Pancreas (tissue), 10 donors: Measurements from ENCODE around the gene CCDC82. TPM values are rescaled to one million over a fixed set of nuclear protein-coding genes. Genes with fewer than 3 reads are reported as not detected.

ENCODE experiments used
- ATAC-seq, 4 donors: fragments of 200-7000 bp; cut with Tn5 transposase; one replicate each; pipeline versions ENCODE4 v1.8.0 to v1.9.1; 2020; ENCODE audit warnings: mild to moderate bottlenecking in 4 of 4, moderate library complexity in 4 of 4
- DNase-seq, 6 donors: peaks; one replicate each; pipeline ENCODE4 v3.0.0-alpha.2; 2020
- FAIRE-seq: peaks from 2 replicates; lab custom pipeline; 2012; peaks lifted over from hg19 to GRCh38; lab: Jason Lieb, UNC
- H3K27ac ChIP-seq, 4 donors: fragments of 200-600 bp; sonication (generic); 1 replicate in 3 of 4; 2 replicates in 1 of 4; pipeline versions ENCODE4 v1.5.0 to v1.8.0; 2020
- H3K27me3 ChIP-seq, 4 donors: fragments of 200-600 bp; one replicate each; pipeline ENCODE4 v1.8.0; 2021
- H3K36me3 ChIP-seq, 3 donors: fragments of 200-600 bp; sonication (generic) in 1 of 3; one replicate each; pipeline versions ENCODE4 v1.5.0 to v1.8.0; 2020 to 2021
- H3K4me1 ChIP-seq, 3 donors: fragments of 200-600 bp; one replicate each; pipeline ENCODE4 v1.8.0; 2021
- H3K4me3 ChIP-seq, 4 donors: fragments of 200-600 bp; sonication (generic) in 2 of 4; one replicate each; pipeline versions ENCODE4 v1.5.0 to v1.8.0; 2020 to 2021
- H3K9me3 ChIP-seq, 4 donors: fragments of 200-600 bp; one replicate each; pipeline ENCODE4 v1.8.0; 2021
- WGBS, 2 donors: extraction: QIAGEN DNeasy Blood & Tissue Kit; methylation state at CpG; one replicate each; pipeline ENCODE4 v1.1.7; 2013; 5-methylcytosine and 5-hydroxymethylcytosine counted together
- intact Hi-C, 3 donors: fragments of 100-400 bp; cut with DNase I; formaldehyde crosslinking; loops; one replicate each; pipeline versions ENCODE4 v1.11.1 to v1.14.2; 2022
- polyA plus RNA-seq, 2 donors: library from polyadenylated mRNA; stranded (reverse); fragments of 200-250 nt; gene quantifications; one replicate each; pipeline ENCODE4 v1.2.3, GENCODE V29; 2013
- total RNA-seq, 6 donors: library from RNA; stranded (reverse); fragmentation: NEBNext Ultra II Directional in 4 of 6; extraction: Animal tissue kit (Norgen Biotek cat#: 25700) in 4 of 6; gene quantifications; one replicate each; pipeline versions ENCODE4 v1.2.1 to v1.2.4, GENCODE V29; 2021 to 2023
- TF ChIP-seq, protein P1 (sequence below), 4 donors: fragments of 200-600 bp; sonication (generic) in 3 of 4; IDR thresholded peaks; one replicate each; pipeline versions ENCODE4 v1.5.0 to v1.8.0; 2021; ENCODE audit warnings: antibody characterized with exemption in 4 of 4
- donor health status: healthy with polysubstance abuse.
- donor health status: DM: no; HTN: no; CAD: no; lungs with moderate emphysema.
- donor health status: DM: no; HTN: no; CAD: no.
- donor health status: control.
- donor health status: control.
- donor health status: Bipolar disorder and iron deficiency.
- donor health status: DM: yes; HTN: yes; CAD: no.
- donor health status: DM: no; HTN: no; CAD: no.
- donor health status: DM: no; HTN: no; CAD: no.
- donor health status: DM: yes; HTN: yes; CAD: no.

CCDC82 gene
- total and polyA plus RNA-seq, 8 donors = 5.5 to 18.2 (median 10.3) TPM

DNA sequence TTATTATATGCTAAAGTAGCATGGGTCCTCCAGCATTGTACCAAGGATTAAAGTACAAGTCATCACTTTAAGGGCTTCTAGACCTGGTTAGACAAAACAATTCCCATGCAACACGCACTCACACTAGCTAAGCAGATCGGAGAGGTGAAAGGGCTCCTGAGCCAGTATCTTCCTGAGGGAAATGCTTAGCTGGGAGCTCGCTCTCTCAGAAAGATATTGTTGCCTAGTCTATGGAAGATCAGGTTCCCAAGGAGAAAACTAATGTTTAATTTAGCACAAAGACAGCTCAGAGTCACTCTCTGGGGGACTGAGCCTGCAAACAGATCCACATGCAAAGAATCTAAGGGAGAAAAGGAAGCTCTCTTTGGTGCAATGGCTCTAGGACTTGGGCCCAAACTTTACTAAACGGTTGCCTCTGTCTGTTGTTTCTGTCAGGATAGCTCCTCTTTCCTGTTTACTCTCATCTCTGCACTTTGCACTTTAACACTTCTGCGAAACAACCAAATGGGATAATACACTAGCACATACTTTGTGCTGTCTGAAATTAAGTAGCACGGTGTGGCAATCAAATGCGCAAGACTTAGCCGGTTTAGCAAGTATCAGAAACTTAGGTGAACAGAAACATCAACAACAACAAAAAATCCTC lies 57.5 kb downstream of the CCDC82 start:
- 48 to 51% methylated on average over 8 of the region's 8 CpGs for WGBS, 2 donors
- H3K36me3 ChIP-seq = no peaks in the 10 kb centered on the region
- DNase-seq (no peak), ATAC-seq (peak in 3 of 4 donors; percentile 14 to 41 (median 26)), FAIRE-seq (no peak)
- intact Hi-C loops = loop anchor here in 1 of 3 donors (10.0 kb wide), 1 partner anchor 277 kb away; no protein-coding TSS in a partner anchor
- peak overlapping the region in 2 of 4 donors; percentile 29 to 38 for H3K27ac ChIP-seq
- H3K4me1 ChIP-seq = peaks cover 0 to 7% (median 0%) of the 10 kb centered on the region in 3 donors
- no peak overlapping the region for H3K4me3 ChIP-seq
- no peaks in the 10 kb centered on the region for H3K27me3 ChIP-seq
- TF ChIP-seq, protein P1, sequence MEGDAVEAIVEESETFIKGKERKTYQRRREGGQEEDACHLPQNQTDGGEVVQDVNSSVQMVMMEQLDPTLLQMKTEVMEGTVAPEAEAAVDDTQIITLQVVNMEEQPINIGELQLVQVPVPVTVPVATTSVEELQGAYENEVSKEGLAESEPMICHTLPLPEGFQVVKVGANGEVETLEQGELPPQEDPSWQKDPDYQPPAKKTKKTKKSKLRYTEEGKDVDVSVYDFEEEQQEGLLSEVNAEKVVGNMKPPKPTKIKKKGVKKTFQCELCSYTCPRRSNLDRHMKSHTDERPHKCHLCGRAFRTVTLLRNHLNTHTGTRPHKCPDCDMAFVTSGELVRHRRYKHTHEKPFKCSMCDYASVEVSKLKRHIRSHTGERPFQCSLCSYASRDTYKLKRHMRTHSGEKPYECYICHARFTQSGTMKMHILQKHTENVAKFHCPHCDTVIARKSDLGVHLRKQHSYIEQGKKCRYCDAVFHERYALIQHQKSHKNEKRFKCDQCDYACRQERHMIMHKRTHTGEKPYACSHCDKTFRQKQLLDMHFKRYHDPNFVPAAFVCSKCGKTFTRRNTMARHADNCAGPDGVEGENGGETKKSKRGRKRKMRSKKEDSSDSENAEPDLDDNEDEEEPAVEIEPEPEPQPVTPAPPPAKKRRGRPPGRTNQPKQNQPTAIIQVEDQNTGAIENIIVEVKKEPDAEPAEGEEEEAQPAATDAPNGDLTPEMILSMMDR (IDR thresholded peaks at IDR 0.05) = no peak
- H3K9me3 ChIP-seq = no peaks in the 10 kb centered on the region

- Histone ChIP-seq H3K27me3 (no peaks in the 10 kb centered on the region), H3K4me3 (no peak overlapping the region), H3K36me3 (no peaks in the 10 kb centered on the region), H3K27ac (no peak overlapping the region), H3K9me3 (no peaks in the 10 kb centered on the region), H3K4me1 (peaks cover 0 to 7% (median 0%) of the 10 kb centered on the region in 3 donors)
- WGBS, 2 donors = 86 to 89% methylated on average over 7 of the region's 7 CpGs
- ATAC-seq (peak in 2 of 4 donors; percentile 62 to 70), FAIRE-seq (no peak), DNase-seq (no peak)
- intact Hi-C loops = loop anchor here in 1 of 3 donors (10.0 kb wide), 1 partner anchor 277 kb away; no protein-coding TSS in a partner anchor
- TF ChIP-seq, protein P1 (IDR thresholded peaks at IDR 0.05) = no peak
Measured at GRCh38 chr11:96331699-96332116, 58.0 kb downstream of the CCDC82 start.

DNA sequence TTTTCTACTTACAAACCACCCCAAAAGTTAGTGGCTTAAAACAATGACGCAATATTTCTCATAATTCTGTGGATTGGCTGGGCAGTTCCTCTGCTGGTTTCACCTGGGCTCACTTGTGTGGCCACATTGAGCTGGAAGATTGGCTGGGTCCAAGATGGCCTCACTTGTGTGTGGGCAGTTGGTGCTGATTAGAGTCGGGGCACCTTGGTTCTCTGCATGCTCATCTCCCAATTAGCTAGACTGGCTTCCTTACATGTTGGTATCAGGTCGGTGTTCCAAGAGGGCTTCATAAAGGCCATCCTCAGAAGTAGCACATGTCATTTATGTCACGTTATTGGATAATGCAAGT lies 59.2 kb downstream of the CCDC82 start:
- intact Hi-C loops = loop anchor here in 1 of 3 donors (10.0 kb wide), 1 partner anchor 276 kb away; no protein-coding TSS in a partner anchor
- Histone ChIP-seq H3K4me3 (no peak overlapping the region), H3K9me3 (no peaks in the 10 kb centered on the region), H3K4me1 (peaks cover 0 to 7% (median 0%) of the 10 kb centered on the region in 3 donors), H3K36me3 (no peaks in the 10 kb centered on the region), H3K27ac (no peak overlapping the region), H3K27me3 (no peaks in the 10 kb centered on the region)
- no peak for DNase-seq
- ATAC-seq = no peak
- TF ChIP-seq, protein P1 (IDR thresholded peaks at IDR 0.05) = no peak
- FAIRE-seq = no peak
- WGBS, 2 donors = 78 to 92% methylated on average over 4 of the region's 4 CpGs

DNA sequence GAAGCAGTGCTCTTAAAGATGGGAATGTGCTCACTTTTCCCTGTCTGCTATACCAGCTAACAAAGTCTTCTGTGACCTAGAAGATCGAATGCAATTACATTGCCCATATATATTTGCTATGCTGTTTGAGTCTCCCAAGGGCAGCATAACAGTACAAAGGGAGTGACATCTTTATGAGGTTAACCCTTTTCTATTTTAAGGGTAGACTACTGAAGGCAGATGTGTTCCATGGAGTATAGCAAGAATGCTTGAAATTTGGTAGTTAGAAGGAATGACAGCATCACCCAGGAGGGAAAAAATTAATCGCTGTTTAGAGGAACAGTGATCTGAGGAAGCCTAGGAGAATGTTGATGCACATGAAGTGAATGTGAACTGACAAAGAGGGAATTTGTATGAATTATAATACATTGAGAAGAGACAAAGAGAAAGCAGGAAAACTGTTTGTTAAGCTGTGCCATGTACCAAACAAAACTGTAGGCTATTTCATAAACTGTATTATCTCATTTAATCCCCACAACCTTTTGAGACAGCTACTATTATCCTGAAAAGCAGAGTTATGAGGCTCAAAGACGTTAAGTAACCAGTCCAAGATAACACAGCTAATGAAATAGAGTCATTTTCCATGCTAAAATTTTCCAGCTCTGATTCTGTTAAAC lies 59.7 kb downstream of the CCDC82 start:
- H3K27ac ChIP-seq = no peak overlapping the region
- no peaks in the 10 kb centered on the region for H3K9me3 ChIP-seq
- no peak for FAIRE-seq
- peaks cover 0 to 12% (median 0%) of the 10 kb centered on the region in 3 donors for H3K4me1 ChIP-seq
- no peak for ATAC-seq
- H3K4me3 ChIP-seq = no peak overlapping the region
- H3K36me3 ChIP-seq = no peaks in the 10 kb centered on the region
- intact Hi-C loops = loop anchor here in 1 of 3 donors (10.0 kb wide), 1 partner anchor 275 kb away; no protein-coding TSS in a partner anchor
- no peaks in the 10 kb centered on the region for H3K27me3 ChIP-seq
- no peak for DNase-seq
- TF ChIP-seq, protein P1 (IDR thresholded peaks at IDR 0.05) = no peak
- WGBS, 2 donors = 68 to 79% methylated on average over 3 of the region's 3 CpGs
